Bone marrow (tissue), 2 donors: Measurements from ENCODE around the gene RABGAP1L.

ENCODE experiments used
- DNase-seq, 2 donors: peaks; one replicate each; lab custom pipeline; 2025; lab: John Stamatoyannopoulos, UW

Gene RABGAP1L

GRCh38 chr1:174935961-174936727 lies 776.8 kb downstream of the RABGAP1L start:
- no peak for DNase-seq

DNA sequence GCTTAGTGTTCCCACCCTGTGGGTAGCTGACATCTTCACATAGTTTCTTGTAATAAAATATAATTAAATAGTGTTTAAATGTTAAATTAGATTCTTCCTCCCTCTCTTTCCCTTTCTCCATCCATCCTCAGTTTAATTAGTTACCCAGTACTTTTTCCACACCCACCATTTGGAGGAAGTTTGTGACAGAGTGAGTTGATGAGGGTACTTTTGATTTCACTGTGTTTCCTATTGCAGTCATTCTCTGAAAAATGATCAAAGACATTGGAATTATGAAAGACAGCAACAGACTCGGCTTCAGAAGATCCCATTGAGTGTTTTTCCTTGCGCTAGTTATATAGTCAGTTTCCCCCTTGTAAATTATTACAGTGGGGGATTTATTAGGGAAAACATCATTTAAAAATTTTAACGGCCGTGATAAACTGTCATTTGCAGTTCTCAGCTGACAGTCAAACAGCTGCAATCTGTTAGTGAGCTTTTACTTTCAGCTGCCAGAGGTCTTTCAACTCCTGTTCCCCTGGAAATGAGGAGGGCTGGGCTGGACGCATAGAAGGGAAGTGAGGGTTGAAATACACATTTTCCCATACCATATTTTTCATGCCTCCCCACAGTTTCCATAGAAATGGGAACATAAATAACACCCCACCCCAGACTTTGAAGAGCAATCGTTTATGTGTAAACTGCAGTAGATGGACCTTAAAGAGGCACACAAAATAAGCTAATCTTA lies 779.1 kb downstream of the RABGAP1L start:
- DNase-seq: no peak

DNA sequence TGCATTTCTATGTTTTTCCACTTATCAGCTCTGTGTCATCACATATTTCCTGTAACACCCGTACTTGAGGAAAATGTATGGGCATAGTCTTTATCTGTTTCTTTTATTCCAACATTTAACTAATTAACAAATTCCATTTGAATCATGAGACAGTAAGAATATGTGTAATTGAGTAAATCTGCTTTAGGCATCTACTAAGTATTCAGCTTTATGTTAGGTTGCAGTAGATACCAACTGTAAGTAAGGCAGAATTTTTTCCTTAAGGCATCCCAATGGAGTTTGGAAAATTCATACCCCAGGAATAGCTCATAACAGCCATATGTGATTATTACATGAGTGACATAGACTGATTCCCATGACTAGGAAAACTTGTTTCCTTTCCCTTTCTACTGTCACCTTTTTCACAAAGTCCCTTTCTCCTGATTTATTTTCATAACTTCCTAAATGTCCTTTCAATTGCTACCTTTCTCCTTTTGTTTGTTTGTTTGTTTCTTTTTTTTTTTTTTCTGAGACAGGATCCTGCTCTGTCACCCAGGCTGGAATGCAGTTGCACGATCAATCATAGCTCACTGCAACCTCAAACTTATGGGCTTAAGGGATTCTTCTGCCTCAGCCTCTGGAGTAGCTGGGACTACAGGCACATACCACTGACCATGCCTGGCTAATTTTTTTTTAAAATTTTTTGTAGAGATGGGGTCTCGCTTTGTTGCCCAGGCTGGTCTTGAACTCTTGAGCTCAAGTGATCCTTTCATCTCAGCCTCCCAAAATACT lies 780.6 kb downstream of the RABGAP1L start:
- DNase-seq: no peak

- DNase-seq: no peak
Observed at GRCh38 chr1:174940646-174941175, 781.4 kb downstream of the RABGAP1L start.

DNA sequence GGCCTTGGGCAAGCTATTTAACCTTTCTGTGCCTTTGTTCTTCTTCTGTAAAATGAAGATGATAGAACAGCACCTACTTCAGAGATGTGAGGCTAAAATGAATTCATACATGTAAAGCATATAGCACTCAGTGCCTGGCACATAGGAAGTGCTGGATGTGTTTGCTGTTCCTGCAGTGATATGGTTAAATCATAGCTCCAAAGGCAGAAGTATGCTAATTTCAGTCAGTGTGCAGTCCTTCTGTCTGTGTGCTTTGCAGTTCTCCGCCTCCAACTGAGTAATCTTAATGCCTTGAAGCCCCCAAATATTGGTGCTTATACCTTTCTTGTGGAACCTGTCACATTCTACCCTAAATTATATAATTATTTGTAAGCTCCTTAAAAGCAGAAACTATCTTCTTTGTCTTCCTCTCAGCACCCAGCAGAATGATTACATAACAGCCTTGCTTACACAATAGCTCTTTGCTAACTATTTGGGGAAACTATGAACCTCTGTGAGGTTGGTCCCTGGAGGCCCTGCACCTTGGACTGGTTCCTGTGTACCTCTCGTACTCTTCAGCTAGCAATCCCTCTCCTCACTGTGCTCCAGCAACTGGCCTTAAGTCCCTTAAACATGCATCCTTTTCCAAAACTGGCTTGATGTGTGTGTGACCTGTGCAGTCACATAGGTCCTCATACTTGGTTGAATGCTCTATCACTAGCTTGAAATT lies 783.4 kb downstream of the RABGAP1L start:
- peak in 1 of 2 donors; percentile 31 for DNase-seq

DNA sequence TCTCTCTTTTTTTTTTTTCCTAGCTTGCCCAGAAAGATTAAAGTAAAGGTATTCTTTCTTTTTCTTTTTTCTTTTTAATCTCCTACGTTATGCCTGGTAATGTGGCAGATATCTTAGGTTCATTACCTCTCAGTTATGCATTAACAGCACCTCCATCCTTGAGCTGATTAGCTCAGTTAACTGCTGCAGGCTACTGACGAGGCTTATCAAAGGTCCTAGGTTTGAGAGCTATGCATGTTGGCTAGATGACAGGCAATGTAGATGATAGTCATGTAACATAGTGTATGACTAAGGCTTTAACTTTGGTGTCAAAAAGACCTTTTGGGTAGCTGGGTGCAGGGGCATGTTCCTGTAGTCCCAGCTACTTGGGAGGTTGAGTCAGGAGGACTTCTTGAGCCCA lies 786.7 kb downstream of the RABGAP1L start:
- DNase-seq: no peak

DNA sequence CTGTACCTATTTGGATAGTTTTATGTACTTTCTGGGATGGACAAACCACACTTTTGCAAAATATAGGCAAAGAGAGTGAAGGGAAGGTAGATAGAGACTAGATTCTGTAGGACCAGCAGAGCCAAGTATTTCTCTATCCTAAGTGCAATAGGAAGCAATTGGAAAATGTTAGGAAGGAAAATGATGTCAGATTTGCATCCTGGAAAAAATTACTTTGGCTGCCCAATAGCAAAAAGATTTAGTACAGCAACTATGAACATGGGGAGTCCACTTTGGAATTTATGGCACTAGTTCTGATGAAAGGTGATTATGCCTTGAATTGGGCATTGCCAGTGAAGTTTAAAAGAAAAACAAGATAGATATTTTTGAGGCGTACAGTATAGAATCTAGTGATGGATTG lies 789.7 kb downstream of the RABGAP1L start:
- DNase-seq: no peak

GRCh38 chr1:174949645-174950044 lies 790.3 kb downstream of the RABGAP1L start:
- no peak for DNase-seq

- no peak for DNase-seq
Observed at GRCh38 chr1:174953285-174954072, 794.2 kb downstream of the RABGAP1L start.

DNA sequence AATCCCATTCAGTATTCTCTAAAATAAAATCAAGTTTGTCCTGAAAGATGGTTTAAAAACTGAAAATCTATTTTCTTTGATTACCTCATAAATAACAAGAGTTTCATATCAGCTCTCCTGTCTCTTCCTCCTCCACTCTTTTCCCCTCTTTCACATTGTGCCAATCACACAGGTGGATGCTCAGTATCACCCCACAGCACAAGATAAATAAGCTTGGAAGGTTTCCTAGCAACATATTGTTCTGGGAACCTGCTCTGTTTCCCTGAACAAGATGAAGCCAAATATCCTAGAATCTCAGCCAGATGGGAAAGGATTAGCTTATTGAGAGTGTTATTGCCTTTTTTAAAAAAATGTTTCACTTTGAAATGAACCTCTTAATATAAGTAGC lies 794.7 kb downstream of the RABGAP1L start:
- DNase-seq: no peak

GRCh38 chr1:174954671-174955669 lies 795.6 kb downstream of the RABGAP1L start:
- DNase-seq: peak in 1 of 2 donors; percentile 36

- no peak for DNase-seq
Observed at GRCh38 chr1:174956086-174956485, 796.8 kb downstream of the RABGAP1L start.

DNA sequence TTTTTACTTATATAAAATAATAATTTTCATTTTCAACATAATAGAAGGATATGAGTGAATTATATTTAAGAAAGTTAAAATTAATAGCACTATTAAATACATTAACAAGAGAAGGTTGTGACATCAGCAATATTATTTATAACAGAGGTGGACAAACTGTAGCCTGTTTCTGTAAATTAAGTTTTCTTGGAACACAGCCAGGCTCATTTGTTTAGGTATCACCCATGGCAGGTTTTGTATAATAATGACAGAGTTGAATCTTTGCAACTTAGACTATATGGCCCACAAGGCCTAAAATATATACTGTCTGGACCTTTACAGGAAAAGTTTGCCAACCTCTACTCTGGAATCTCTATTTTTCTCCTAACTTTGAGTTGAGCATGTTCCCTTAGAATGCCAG lies 797.7 kb downstream of the RABGAP1L start:
- no peak for DNase-seq

DNA sequence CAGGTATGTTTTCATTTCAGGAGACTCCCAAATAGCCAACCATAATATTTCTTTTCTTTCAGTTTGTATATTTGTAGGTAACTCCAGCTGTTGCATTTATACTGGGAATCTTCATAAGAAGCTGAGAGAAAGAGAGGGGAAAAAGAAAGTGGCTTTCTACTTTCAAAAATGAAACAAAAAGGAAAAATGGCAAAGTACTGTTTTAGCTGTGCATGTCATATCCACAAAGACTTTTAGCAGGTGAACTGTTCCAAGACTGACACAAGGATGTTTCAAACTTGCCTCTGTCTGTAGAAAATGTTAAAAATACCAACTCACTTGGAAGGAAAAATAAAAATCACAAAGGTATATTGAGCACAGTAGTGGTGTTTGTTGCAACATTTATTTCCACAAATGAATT lies 798.5 kb downstream of the RABGAP1L start:
- DNase-seq: no peak

GRCh38 chr1:174958396-174958795 lies 799.1 kb downstream of the RABGAP1L start:
- no peak for DNase-seq

DNA sequence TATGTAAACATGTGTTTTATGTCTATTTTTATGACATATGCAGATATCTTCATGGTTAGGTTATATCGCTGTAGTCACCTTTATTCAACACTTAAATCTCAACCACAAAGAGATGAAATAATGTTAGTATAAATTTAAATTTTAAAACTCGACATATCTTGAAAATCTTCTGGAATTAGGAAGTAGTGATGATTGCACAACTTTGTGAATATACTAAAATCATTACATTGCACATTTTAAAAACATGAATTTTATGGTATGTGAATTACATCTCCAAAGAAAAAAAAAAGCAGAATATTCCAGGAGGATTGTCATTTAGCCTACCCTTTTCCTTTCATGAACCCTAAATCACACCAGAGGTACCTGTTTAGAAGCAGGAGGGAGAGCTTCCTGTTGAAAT lies 801.0 kb downstream of the RABGAP1L start:
- no peak for DNase-seq

DNA sequence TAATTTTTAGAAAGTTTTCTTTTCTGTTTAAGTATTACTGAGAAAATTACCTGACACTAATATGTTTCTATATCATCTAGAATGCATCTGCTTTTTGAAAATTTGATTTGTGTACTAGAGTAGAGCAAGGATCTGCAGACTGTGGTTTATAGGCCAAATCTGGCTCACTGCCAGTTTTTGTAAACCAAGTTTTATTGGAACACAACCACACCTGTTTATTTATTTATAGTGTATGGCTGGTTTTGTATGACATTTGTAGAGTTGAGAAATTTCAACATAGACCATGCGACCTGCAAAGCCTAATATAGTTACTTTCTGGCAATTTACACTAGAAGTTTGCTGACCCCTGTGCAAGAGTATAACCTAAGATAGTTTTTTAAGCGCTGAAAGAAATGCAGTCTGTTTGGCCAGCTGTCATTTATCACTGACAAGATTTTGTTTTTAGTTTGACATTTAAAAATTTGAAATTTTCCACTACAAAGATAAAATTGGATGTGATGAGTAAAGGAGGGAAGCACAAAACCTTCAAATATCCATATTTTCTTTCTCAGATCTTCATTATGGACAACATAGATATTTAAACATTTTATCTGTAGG lies 804.3 kb downstream of the RABGAP1L start:
- DNase-seq: no peak

DNA sequence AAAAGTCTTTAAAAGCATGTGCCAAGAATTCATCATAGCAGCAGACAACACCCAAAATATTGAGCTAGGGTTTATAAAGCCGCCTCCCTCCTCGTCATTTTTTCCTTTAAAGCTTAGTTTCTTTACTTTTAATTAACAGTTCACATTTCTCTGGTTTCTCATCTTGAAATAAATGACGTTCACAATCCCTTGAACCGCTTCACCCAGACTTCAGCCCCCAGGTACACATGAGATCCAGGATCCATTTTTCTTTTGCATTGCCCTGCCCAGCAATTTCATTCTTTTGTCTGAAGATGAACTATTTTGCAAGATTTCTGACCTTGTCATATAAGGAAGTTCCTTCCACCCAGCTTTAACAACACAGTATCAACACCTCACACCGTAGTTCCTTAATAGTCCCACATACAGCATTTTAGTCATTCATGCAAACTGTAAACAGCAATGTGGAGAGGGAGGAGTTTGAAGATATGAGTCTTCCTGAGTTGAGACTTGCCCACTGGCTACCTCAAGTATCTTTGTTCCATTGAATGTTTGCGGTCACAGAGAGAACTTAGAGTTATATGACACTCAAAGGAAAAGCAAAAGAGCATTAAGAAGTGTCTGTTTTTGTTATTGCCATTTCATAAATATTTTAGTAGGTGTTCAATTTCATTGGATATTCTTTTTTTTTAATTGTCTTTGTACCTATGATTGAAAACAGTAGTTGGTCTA lies 805.1 kb downstream of the RABGAP1L start:
- peak in 1 of 2 donors; percentile 85 for DNase-seq

DNA sequence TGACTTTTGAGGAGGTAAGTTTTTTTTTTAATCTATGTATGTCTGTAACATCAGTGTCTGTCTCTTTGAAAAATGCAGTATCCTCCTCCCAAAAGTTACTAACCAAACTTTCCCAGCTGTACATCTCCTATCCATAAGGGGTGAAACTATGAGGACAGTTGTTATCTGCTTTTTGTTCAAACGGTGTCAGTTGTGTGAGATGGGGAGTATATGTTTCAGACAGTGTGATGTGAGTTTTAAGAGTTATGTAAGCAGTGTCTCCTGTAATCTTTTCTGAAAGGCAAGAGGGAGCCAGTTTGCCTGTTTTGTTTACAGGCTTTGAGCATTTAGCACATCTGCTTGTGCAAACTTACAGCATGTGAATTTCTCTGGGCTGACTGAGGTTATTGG lies 805.6 kb downstream of the RABGAP1L start:
- no peak for DNase-seq
